ENCODE measurements around the gene SCRN1.

DNA sequence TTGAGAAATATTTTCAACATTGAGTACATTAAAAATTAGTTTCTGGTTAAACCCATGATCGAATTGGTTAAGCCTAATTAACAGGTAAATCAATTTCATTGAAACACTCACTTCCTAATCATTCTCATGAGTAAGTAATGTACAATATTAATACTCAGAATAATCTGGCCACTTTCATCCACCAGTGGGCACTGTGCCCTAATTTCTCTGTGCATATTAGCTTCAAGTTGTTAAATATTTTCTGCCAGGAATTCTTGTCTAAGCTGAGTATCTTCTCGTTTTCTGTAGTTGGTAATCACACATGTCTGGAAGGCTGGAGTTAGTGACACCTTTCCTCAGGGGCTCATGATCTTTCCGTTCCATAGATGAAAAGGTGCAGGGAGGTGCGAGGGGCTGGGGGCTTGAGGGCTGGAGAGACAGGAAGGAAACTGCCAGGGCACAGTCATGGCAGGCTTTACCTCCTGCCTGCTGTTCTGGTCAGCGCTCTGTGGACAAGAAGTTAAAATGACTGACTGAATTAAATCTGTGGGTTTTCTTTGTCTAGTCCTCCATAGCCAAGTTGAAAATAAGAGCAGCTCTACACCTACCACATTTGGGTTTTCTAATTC is 111.4 kb downstream of the SCRN1 start:
- TF ChIP-seq EP300 (IDR thresholded peaks at IDR 0.05), result no peak
- no peak for TF ChIP-seq POLR2A (IDR thresholded peaks at IDR 0.05)
- TF ChIP-seq, protein P1, sequence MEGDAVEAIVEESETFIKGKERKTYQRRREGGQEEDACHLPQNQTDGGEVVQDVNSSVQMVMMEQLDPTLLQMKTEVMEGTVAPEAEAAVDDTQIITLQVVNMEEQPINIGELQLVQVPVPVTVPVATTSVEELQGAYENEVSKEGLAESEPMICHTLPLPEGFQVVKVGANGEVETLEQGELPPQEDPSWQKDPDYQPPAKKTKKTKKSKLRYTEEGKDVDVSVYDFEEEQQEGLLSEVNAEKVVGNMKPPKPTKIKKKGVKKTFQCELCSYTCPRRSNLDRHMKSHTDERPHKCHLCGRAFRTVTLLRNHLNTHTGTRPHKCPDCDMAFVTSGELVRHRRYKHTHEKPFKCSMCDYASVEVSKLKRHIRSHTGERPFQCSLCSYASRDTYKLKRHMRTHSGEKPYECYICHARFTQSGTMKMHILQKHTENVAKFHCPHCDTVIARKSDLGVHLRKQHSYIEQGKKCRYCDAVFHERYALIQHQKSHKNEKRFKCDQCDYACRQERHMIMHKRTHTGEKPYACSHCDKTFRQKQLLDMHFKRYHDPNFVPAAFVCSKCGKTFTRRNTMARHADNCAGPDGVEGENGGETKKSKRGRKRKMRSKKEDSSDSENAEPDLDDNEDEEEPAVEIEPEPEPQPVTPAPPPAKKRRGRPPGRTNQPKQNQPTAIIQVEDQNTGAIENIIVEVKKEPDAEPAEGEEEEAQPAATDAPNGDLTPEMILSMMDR (IDR thresholded peaks at IDR 0.05), result no peak

Measured in ovary (tissue), 3 donors.